HUES6 (cell line): ENCODE data around the gene NUP210L.
A peak's percentile ranks its signal among the peaks of the same experiment; 100 is the strongest.

Experiments used
- H3K27ac ChIP-seq: 2 replicates; pipeline ENCODE4 v1.7.0; 2013; ENCODE audit warnings: low read depth, mild to moderate bottlenecking, low read length, inconsistent platforms
- H3K27me3 ChIP-seq: 2 replicates; pipeline ENCODE4 v1.6.1; 2013; ENCODE audit warnings: low read length; ENCODE audit not compliant: control insufficient read depth, insufficient read depth
- H3K36me3 ChIP-seq: 2 replicates; pipeline ENCODE4 v1.6.1; 2013; ENCODE audit warnings: low read length; ENCODE audit not compliant: control insufficient read depth, insufficient read depth
- H3K4me1 ChIP-seq: 2 replicates; pipeline ENCODE4 v1.6.1; 2013; ENCODE audit warnings: low read length; ENCODE audit not compliant: control insufficient read depth, insufficient read depth
- H3K4me3 ChIP-seq: 2 replicates; pipeline ENCODE4 v1.5.1; 2013; ENCODE audit warnings: low read depth, low read length
- H3K9ac ChIP-seq: one replicate; pipeline ENCODE4 v1.6.1; 2013; ENCODE audit warnings: mild to moderate bottlenecking, low read length
- H3K9me3 ChIP-seq: 2 replicates; pipeline ENCODE4 v1.6.1; 2013; ENCODE audit warnings: low read depth, low read length; ENCODE audit not compliant: control insufficient read depth, insufficient read depth

NUP210L gene

DNA sequence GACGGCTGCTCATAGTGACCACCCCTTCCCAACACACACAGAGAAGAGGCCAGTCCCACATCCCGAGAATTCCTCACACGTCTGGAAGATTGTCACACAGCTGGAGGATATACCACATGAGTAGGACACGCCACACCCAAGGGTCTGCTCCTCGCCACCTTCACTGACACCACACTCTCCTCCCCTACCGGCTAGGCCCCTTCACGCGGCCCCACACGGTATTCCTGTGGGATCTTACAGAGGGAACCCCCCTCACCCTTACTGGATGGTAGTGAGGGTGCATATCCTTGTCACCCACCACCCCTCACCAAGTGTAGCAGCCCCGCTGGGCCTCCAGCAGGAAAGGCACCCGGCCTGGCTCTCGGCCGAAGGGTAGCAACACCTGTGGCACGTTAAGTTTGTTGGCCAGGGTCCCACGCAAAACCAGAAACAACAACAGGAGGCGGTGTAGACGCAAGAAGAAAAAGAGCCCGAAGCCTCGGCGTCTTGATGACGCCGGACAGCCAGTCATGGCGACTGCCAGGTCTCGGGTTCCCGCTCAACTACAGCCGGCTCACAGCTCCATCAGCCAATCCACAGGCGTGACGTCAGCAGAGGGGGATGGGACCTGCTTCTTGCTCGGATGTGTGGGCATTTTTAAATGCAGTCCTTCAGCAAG lies at the start of gene NUP210L:
TSS of gene NUP210L (minus strand) at position 540 of the 658 bp plus-strand sequence.
- no peaks in the 10 kb centered on the region for H3K27me3 ChIP-seq
- peaks cover 29% of the 10 kb centered on the region for H3K36me3 ChIP-seq
- 0 out of 2 replicates have a peak within 1 kb of the TSS, but pooled peaks have one; percentile 43 for H3K27ac ChIP-seq

DNA sequence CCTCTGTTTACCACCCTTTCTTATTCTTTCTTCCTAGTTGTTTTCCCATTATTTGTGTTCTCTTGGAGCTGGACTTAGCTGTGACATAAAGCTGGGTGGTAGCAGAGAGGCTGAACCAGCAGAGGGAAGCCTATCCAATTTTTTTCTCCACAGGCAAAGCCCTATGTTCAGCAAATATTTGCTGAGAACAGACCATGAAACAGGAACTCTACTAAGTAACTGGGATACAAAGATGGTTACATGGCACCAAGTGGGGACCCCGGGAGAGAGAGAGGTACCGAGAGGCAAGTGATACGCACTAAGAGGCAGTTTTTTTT lies 44.6 kb upstream of the NUP210L start:
- Histone ChIP-seq H3K4me1 (peaks cover 4% of the 10 kb centered on the region), H3K36me3 (no peaks in the 10 kb centered on the region), H3K4me3 (no peak overlapping the region), H3K27me3 (no peaks in the 10 kb centered on the region), H3K9ac (no peak overlapping the region), H3K27ac (no peak overlapping the region), H3K9me3 (no peaks in the 10 kb centered on the region)

More for the DNA sequence above, at the start of gene NUP210L:
- H3K9ac ChIP-seq: peak within 1 kb of the TSS; percentile 8
- H3K4me1 ChIP-seq: peaks cover 15% of the 10 kb centered on the region
- no peaks in the 10 kb centered on the region for H3K9me3 ChIP-seq
- H3K4me3 ChIP-seq: peak within 1 kb of the TSS; percentile 8; the same call in 1 of the 2 replicates

- no peak overlapping the region for H3K9ac ChIP-seq
- H3K27ac ChIP-seq: no peak overlapping the region
- H3K4me3 ChIP-seq: peak overlapping the region; percentile 32
- peaks cover 5% of the 10 kb centered on the region; the same call in 1 of the 2 replicates for H3K27me3 ChIP-seq
- no peaks in the 10 kb centered on the region for H3K36me3 ChIP-seq
- no peaks in the 10 kb centered on the region for H3K9me3 ChIP-seq
- peaks cover 4% of the 10 kb centered on the region for H3K4me1 ChIP-seq
Observed at GRCh38 chr1:154198756-154199562, 44.1 kb upstream of the NUP210L start.

DNA sequence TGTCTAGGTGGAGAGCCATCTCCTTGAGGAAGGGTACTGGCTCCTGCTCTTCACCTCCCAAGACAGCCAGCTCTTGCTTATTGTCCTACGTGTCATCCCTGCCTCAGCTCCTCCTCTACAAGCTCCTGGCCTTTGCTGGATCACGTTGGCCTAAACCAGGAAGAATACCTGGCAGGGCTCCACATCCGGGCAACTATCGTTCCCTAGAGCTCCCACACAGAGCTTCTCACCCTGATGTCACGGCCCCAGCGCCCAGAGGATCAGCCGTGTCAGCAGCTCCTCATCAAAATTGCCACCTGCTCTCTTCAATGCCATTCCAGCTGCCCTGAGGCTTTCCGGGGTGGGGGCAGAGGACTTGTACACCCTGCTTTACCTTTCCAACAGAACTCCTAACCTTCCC lies 38.9 kb upstream of the NUP210L start:
- no peak overlapping the region for H3K27ac ChIP-seq
- H3K36me3 ChIP-seq: no peaks in the 10 kb centered on the region
- no peaks in the 10 kb centered on the region for H3K9me3 ChIP-seq
- no peak overlapping the region for H3K4me3 ChIP-seq
- no peak overlapping the region for H3K9ac ChIP-seq
- peaks cover 7% of the 10 kb centered on the region; the same call in 1 of the 2 replicates for H3K4me1 ChIP-seq
- peaks cover 15% of the 10 kb centered on the region; the same call in 1 of the 2 replicates for H3K27me3 ChIP-seq

DNA sequence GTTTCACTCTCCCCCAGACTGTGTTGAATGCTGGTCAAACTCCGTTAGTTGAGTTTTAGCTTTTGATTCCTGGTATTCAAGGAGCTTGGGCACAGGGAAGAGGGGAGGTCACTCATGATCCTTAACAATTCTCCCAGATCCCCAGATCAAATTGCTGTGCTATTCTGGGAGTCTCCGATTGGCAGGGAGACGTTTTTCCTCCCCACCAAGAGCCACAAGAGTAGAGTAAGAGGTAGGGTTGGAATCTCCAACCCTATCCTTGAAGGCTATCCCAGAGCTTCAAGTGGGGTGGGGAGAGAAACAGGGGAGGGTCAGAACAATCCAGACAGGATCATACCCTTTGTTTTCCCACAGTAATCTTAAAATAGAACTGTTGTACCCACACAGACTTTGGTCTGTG lies 37.6 kb upstream of the NUP210L start:
- no peak overlapping the region for H3K9ac ChIP-seq
- H3K4me3 ChIP-seq: no peak overlapping the region
- H3K4me1 ChIP-seq: peaks cover 11% of the 10 kb centered on the region; the same call in 1 of the 2 replicates
- peaks cover 15% of the 10 kb centered on the region; the same call in 1 of the 2 replicates for H3K27me3 ChIP-seq
- no peak overlapping the region for H3K27ac ChIP-seq
- H3K36me3 ChIP-seq: no peaks in the 10 kb centered on the region
- H3K9me3 ChIP-seq: no peaks in the 10 kb centered on the region

GRCh38 chr1:154191990-154192461 lies 37.2 kb upstream of the NUP210L start, which contains the start of gene TPM3:
Gene TPM3 (minus strand): TSS chr1:154192100. CDS start chr1:154192018, 82 bp downstream.
- Histone ChIP-seq H3K27ac (no peak within 1 kb of the TSS), H3K27me3 (peaks cover 15% of the 10 kb centered on the region; the same call in 1 of the 2 replicates), H3K9me3 (no peaks in the 10 kb centered on the region), H3K4me1 (peaks cover 15% of the 10 kb centered on the region), H3K9ac (no peak within 1 kb of the TSS), H3K36me3 (no peaks in the 10 kb centered on the region), H3K4me3 (no peak within 1 kb of the TSS)

- H3K4me3 ChIP-seq: no peak overlapping the region
- no peaks in the 10 kb centered on the region for H3K9me3 ChIP-seq
- H3K4me1 ChIP-seq: peaks cover 24% of the 10 kb centered on the region
- no peak overlapping the region for H3K9ac ChIP-seq
- peaks cover 15% of the 10 kb centered on the region; the same call in 1 of the 2 replicates for H3K27me3 ChIP-seq
- no peaks in the 10 kb centered on the region for H3K36me3 ChIP-seq
- H3K27ac ChIP-seq: no peak overlapping the region
Observed at GRCh38 chr1:154190550-154190949, 35.7 kb upstream of the NUP210L start.

DNA sequence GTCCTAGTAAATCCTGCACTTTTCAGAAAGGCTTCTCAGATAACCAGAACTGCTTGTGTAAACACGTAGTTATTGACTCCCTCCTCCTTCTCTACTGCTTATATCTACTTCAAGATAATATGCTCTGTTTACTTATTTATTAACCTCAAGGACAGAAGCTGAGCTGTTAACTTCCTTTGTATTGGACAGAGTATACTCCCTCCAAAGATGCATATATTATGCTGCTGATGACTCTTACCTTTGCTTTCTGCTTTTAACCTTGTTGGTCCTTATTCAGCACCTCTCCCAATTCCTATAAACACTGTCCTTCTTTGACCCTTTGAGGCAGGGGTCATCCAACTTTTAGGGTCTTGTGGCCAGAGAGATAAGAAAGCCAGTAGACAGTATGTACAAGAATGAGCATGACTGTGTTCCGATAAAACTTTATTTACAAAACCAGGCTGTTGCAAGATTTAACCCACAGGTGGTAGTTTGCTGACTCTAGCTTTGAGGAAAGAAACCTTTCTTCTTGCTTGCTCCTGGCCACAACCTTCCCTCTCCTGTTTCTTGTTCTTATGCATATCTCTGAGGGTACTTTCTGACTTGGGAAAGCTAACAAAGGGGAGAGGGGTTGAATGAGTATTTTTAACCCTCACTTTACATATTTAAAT lies 32.1 kb upstream of the NUP210L start:
- H3K27ac ChIP-seq: peak overlapping the region; percentile 4; the same call in 1 of the 2 replicates
- no peaks in the 10 kb centered on the region for H3K36me3 ChIP-seq

DNA sequence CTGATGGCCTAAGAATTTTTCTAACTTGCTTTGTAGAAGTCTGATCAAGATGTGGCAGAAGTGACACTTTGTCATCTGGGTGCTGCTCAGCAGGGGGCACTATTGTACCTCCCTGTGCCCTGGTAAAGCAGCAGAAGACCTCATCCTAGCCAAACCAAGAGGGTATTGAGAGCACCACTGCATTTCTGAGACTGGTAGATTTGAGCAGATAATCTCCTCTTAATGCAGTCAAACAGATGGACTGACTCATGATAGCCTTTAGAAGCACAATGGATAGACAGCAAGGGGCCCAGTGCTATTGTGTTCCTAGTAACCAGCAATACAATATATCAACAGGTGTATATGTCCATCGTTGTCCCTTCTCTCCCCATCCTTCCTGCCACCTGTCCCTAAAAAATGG lies 31.3 kb upstream of the NUP210L start:
- H3K9ac ChIP-seq: no peak overlapping the region
- H3K36me3 ChIP-seq: no peaks in the 10 kb centered on the region
- peaks cover 20% of the 10 kb centered on the region for H3K4me1 ChIP-seq
- no peak overlapping the region for H3K27ac ChIP-seq
- no peaks in the 10 kb centered on the region for H3K27me3 ChIP-seq
- no peaks in the 10 kb centered on the region for H3K9me3 ChIP-seq
- H3K4me3 ChIP-seq: no peak overlapping the region; the same call in 1 of the 2 replicates

More for the DNA sequence above, 32.1 kb upstream of the NUP210L start:
- Histone ChIP-seq H3K4me1 (peaks cover 20% of the 10 kb centered on the region), H3K9ac (no peak overlapping the region), H3K9me3 (no peaks in the 10 kb centered on the region), H3K27me3 (no peaks in the 10 kb centered on the region; the same call in 1 of the 2 replicates), H3K4me3 (peak overlapping the region; percentile 24; the same call in 1 of the 2 replicates)

DNA sequence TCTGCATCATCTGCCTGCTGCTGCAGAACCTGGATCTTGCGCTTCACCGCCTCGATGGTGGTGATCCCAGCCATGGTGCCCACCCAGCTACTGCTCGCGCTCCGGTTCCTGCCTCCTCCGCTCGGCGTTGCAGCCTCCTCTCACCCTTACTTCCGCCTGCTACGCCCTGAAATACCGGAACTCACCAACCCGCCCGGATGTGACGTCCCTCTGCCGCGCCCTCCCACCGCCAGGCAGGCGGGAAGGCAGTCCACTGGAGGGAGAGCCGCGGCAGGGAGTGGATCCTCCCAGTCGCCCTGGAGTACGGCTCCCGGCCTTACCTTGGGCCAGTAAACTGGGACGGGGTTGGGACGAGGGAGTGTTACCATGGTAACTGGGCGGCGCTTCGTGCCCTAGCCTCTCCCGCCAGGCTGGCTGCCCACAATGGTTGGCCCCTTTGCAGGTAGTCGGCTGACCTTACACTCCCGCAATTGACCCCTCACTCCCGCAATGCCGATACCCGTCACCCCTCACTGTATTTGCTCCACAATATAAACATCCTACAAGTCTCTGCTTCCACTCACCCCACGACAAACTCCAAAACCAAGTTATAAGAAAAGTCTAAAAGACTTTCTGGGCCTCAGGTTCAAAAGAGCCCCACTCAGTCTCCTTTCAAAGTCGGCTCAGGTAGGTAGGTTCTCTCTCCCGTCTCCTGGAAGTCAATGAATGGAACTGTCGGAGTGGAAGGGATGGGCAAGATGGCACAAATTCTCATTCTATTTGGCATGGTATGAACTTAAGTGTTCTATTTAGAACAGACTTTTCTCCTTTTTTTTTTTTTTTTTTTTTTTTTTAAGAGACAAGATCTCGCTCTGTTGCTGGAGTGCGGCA lies 28.4 kb upstream of the NUP210L start:
- Histone ChIP-seq H3K4me1 (peaks cover 46% of the 10 kb centered on the region), H3K4me3 (peak overlapping the region; percentile 94), H3K36me3 (peaks cover 19% of the 10 kb centered on the region)

More for the DNA sequence above, 28.4 kb upstream of the NUP210L start:
- Histone ChIP-seq H3K9ac (peak overlapping the region; percentile 86), H3K27ac (peak overlapping the region; percentile 68; the same call in 1 of the 2 replicates), H3K9me3 (no peaks in the 10 kb centered on the region), H3K27me3 (no peaks in the 10 kb centered on the region)
